HepG2 (cell line): ENCODE data around the gene LIMA1. TPM values are rescaled to one million over a fixed set of nuclear protein-coding genes. Genes with fewer than 3 reads are reported as not detected.

ENCODE experiments used
- ATAC-seq: fragments of 200-7000 bp; cut with Tn5 transposase; 3 replicates; pipeline ENCODE4 v1.9.1; 2020; ENCODE audit warnings: mild to moderate bottlenecking, moderate library complexity
- BruUV-seq: library from RNA; stranded (reverse); fragments of 400-500 nt; replicated peaks from 2 replicates; lab custom pipeline; 2021; lab: Mats Ljungman, UMichigan
- CTCF ChIA-PET: fragments of 300-600 bp; formaldehyde crosslinking; extraction: SDS; loops from one replicate; lab custom pipeline; 2021; ENCODE audit warnings: low total read pairs, inconsistent platforms, low intra/inter-chr PET ratio; lab: Yijun Ruan, JAX
- POLR2A ChIA-PET: fragments of 350-600 bp; sonication (Branson Sonifier 250); formaldehyde crosslinking; loops from one replicate; lab custom pipeline; 2020; ENCODE audit warnings: antibody characterized with exemption, inconsistent platforms; lab: Yijun Ruan, JAX
- DNase-seq: peaks from one replicate; pipeline ENCODE4 v3.0.0-alpha.2; 2015; ENCODE audit warnings: low spot score
- FAIRE-seq: peaks from 3 replicates; lab custom pipeline; 2011; peaks lifted over from hg19 to GRCh38; lab: Jason Lieb, UNC
- H2AFZ ChIP-seq: one replicate; pipeline ENCODE4 v1.6.1; 2011; ENCODE audit warnings: low read length, inconsistent platforms
- H3K27ac ChIP-seq: fragments of 300-600 bp; 3 replicates; pipeline ENCODE4 v1.8.0; 2011; ENCODE audit warnings: mixed run types, mild to moderate bottlenecking, mixed read lengths, low read length, inconsistent platforms; ENCODE audit not compliant: insufficient read depth; ENCODE audit errors: extremely low read length
- H3K27me3 ChIP-seq, 2 experiments: fragments of 200-600 bp in 1 of 2; 2 replicates in 1 of 2; 3 replicates in 1 of 2; pipeline versions ENCODE4 v1.6.0 to v1.8.0; 2011; ENCODE audit warnings: low read length in 2 of 2, mild to moderate bottlenecking in 2 of 2, moderate library complexity in 2 of 2, inconsistent platforms in 1 of 2; ENCODE audit not compliant: insufficient read depth in 2 of 2, control insufficient read depth in 1 of 2
- H3K36me3 ChIP-seq, 2 experiments: fragments of 200-600 bp in 1 of 2; replicated peaks in 1 of 2; 2 replicates in 1 of 2; 3 replicates in 1 of 2; pipeline versions ENCODE4 v1.5.1 to v1.8.0; 2011; ENCODE audit warnings: low read length in 2 of 2, inconsistent platforms in 1 of 2; ENCODE audit not compliant: insufficient read depth in 2 of 2, control insufficient read depth in 1 of 2
- H3K4me1 ChIP-seq: 2 replicates; pipeline ENCODE4 v1.5.1; 2012; ENCODE audit warnings: low read length, inconsistent platforms; ENCODE audit not compliant: insufficient read depth
- H3K4me2 ChIP-seq: 2 replicates; pipeline ENCODE4 v1.6.0; 2011; ENCODE audit warnings: low read depth, low read length, inconsistent platforms
- H3K4me3 ChIP-seq, 3 experiments: fragments of 200-600 bp in 1 of 3; sonication (generic), shearing (Covaris generic) in 1 of 3; replicated peaks in 1 of 3; 2 replicates each; pipeline ENCODE4 v1.5.1; 2011 to 2016; ENCODE audit warnings: low read length in 3 of 3, inconsistent platforms in 2 of 3, low read depth in 2 of 3, mild to moderate bottlenecking in 2 of 3, control low read depth in 1 of 3, mixed read lengths in 1 of 3; ENCODE audit not compliant: insufficient read depth in 1 of 3
- H3K79me2 ChIP-seq: one replicate; pipeline ENCODE4 v1.6.1; 2011; ENCODE audit warnings: low read length, inconsistent platforms; ENCODE audit not compliant: insufficient read depth
- H3K9ac ChIP-seq: 2 replicates; pipeline ENCODE4 v1.6.0; 2011; ENCODE audit warnings: mild to moderate bottlenecking, low read depth, low read length, inconsistent platforms; ENCODE audit not compliant: insufficient read depth
- H3K9me3 ChIP-seq: 2 replicates; pipeline ENCODE4 v1.5.1; 2012; ENCODE audit warnings: mild to moderate bottlenecking, low read length
- H4K20me1 ChIP-seq: 2 replicates; pipeline ENCODE4 v1.6.0; 2011; ENCODE audit warnings: inconsistent platforms, mild to moderate bottlenecking, low read length, moderate library complexity; ENCODE audit not compliant: insufficient read depth
- MAFF ChIP-seq: IDR thresholded peaks from 2 replicates; pipeline ENCODE4 v1.6.1; 2011; ENCODE audit warnings: low read depth, low read length, improper control_type of control experiment
- MAFK ChIP-seq, 2 experiments: IDR thresholded peaks in 1 of 2; conservative IDR thresholded peaks in 1 of 2; 2 replicates each; pipeline ENCODE4 v1.6.1; 2011; ENCODE audit warnings: improper control_type of control experiment in 2 of 2, low read length in 2 of 2
- MEF2D ChIP-seq: sonication (generic); formaldehyde crosslinking; IDR thresholded peaks from 2 replicates; pipeline ENCODE4 v1.5.1; 2020; ENCODE audit warnings: mild to moderate bottlenecking, missing genetic modification reagents
- NCOA2 ChIP-seq: sonication (generic); formaldehyde crosslinking; IDR thresholded peaks from 2 replicates; pipeline ENCODE4 v1.8.0; 2022; ENCODE audit warnings: inconsistent platforms
- POLR2AphosphoS5 ChIP-seq: IDR thresholded peaks from 2 replicates; pipeline ENCODE4 v1.6.1; 2012; ENCODE audit warnings: low read depth, low read length
- RCOR2 ChIP-seq: IDR thresholded peaks from 2 replicates; pipeline ENCODE4 v1.6.1; 2016; ENCODE audit warnings: missing biosample characterization, missing genetic modification reagents
- TOE1 ChIP-seq: sonication (generic); formaldehyde crosslinking; IDR thresholded peaks from 2 replicates; pipeline ENCODE4 v1.4.0; 2020; ENCODE audit warnings: mild to moderate bottlenecking, missing genetic modification reagents
- WGBS: methylation state at CpG from one replicate; pipeline ENCODE4 v1.1.6; 2017; ENCODE audit warnings: low lambda C conversion rate; 5-methylcytosine and 5-hydroxymethylcytosine counted together
- in situ Hi-C: cut with HindIII; loops from 2 replicates; pipeline ENCODE4 v1.10.0; 2017; ENCODE audit warnings: low pct_unique_long_range_greater_than_20kb; ENCODE audit not compliant: extremely low pct_ligation_motif_present
- intact Hi-C: fragments of 100-400 bp; cut with micrococcal nuclease; formaldehyde crosslinking; loops from one replicate; pipeline ENCODE4 v1.10.0; 2022; ENCODE audit not compliant: unreplicated experiment
- polyA plus RNA-seq, 8 experiments: library from polyadenylated mRNA; depleted of rRNA in 3 of 8; stranded (reverse) in 7 of 8; unstranded in 1 of 8; fragments of >200 nt; fragmentation: Illumina TruSeq in 4 of 8; extraction: Trizol in 4 of 8; gene quantifications; 2 replicates each; pipeline versions ENCODE4 v1.2.1 to v1.2.3, GENCODE V29; 2011 to 2016; ENCODE audit warnings: low read depth in 4 of 8, missing spikeins in 1 of 8, mixed read lengths in 1 of 8; ENCODE audit not compliant: insufficient read depth in 1 of 8
- total RNA-seq, 5 experiments: library from RNA; depleted of rRNA; stranded (reverse); fragments of >200 nt; fragmentation: Illumina TruSeq; extraction: Trizol; gene quantifications; 2 replicates each; pipeline ENCODE4 v1.2.3, GENCODE V29; 2016; ENCODE audit warnings: low read depth in 1 of 5

The LIMA1 gene
- total and polyA plus RNA-seq, 2 of the 13 experiments (the other 11 are each of a cell fraction or from before 2014, with no cell fraction given): 13.0 to 19.8 TPM

DNA sequence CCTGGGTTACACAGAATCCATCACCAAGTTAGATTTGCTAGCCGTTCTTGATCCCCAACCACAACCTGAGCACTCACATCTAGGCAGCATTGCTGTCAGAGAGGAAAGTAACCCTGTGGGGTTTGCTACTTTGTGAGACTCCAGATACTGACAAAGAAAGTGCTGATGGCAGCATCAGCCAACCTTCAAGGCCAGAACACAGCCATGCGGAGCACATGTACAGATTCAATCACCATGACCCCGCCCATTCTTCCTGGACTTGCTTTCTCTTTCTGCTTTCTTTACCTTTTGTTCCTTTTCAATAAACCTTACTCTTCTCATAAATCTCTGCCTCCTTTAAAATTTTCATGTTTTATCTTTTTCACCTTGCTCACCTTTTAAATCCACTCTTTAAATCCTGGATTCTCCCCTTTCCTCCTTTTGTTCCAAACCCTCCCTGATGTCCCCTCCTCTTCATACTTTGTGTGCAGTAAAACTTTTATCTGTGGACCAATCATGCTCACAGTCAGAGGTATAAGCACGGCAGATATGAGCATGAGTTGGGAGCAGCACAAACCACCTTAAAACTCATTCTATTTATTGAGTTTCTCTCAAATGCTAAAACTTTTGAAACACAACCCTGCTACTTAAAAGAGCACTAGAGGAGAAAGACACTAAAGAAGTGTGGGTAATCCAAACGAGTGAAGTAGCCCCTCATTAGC is 94.3 kb downstream of the LIMA1 start:
- BruUV-seq: no TSS peak
- WGBS: 90% methylated on average over 5 of the region's 5 CpGs
- Histone ChIP-seq H3K4me3 (no peak overlapping the region), H3K9me3 (no peaks in the 10 kb centered on the region), H3K4me1 (peaks cover 38% of the 10 kb centered on the region), H3K27ac (peak overlapping the region; percentile 59), H2AFZ (no peak overlapping the region), H3K36me3 (peaks cover 0 to 3% of the 10 kb centered on the region in 2 experiments; a peak in 3 of 5 replicates), H3K4me2 (peak overlapping the region; percentile 59), H3K79me2 (no peaks in the 10 kb centered on the region), H3K9ac (no peak overlapping the region), H4K20me1 (no peaks in the 10 kb centered on the region), H3K27me3 (no peaks in the 10 kb centered on the region)
- ChIA-PET CTCF (no interaction called here), POLR2A (interaction anchor here (1.1 kb wide), 1 partner anchor 94 kb away, joined by 3 read pairs; the partner anchor contains the start of gene LIMA1)
- no peak for DNase-seq
- intact Hi-C loops: loop anchor here (2.0 kb wide), 1 partner anchor 126 kb away; no protein-coding TSS in a partner anchor
- TF ChIP-seq MAFK (conservative IDR thresholded peaks at IDR 0.05 in 1 of 2, IDR thresholded peaks at IDR 0.05 in 1 of 2; ENCODE audit: low read length in 2 of 2) (peak; percentile 18 to 34; a peak in 1 of 4 replicates), POLR2AphosphoS5 (no peak), NCOA2 (CRISPR knock-in tag) (no peak), MEF2D (CRISPR knock-in tag) (no peak), TOE1 (CRISPR knock-in tag) (no peak), MAFF (0 out of 2 replicates have a peak, but pooled peaks have one; percentile 19), RCOR2 (CRISPR knock-in tag) (no peak)
- no peak for FAIRE-seq
- in situ Hi-C loops: loop anchor here (10.0 kb wide), 1 partner anchor 126 kb away; no protein-coding TSS in a partner anchor
- peak; percentile 6; the same call in 1 of the 3 replicates for ATAC-seq
